Fibroblast of lung (primary cell): Measurements from ENCODE around the gene SERPINC1.

Experiments used
- CTCF ChIP-seq, 2 donors: IDR thresholded peaks in 1 of 2; conservative IDR thresholded peaks in 1 of 2; 1 replicate in 1 of 2; 2 replicates in 1 of 2; pipeline ENCODE4 v1.5.1; 2011 to 2012; ENCODE audit warnings: low read length in 2 of 2, control low read depth in 1 of 2, inconsistent platforms in 1 of 2, low read depth in 1 of 2, mild to moderate bottlenecking in 1 of 2
- EZH2 ChIP-seq: IDR thresholded peaks from 2 replicates; pipeline ENCODE4 v1.5.1; 2012; ENCODE audit warnings: low read length, control low read depth, mild to moderate bottlenecking; ENCODE audit errors: missing control alignments

GRCh38 chr1:173878251-173878650 is 38.9 kb downstream of the SERPINC1 start:
- no peak for TF ChIP-seq CTCF (conservative IDR thresholded peaks at IDR 0.05 in 1 of 2, IDR thresholded peaks at IDR 0.05 in 1 of 2; ENCODE audit: low read depth in 1 of 2, low read length in 2 of 2)
- TF ChIP-seq EZH2, result no peak
